Retinal pigment epithelial cell (primary cell): ENCODE data around the gene PDCD1.

Source experiments
- DNase-seq: peaks from one replicate; pipeline ENCODE4 v3.0.0-alpha.2; 2010; ENCODE audit warnings: low read depth
- H3K4me3 ChIP-seq: 2 replicates; pipeline ENCODE4 v1.5.1; 2011; ENCODE audit warnings: mild to moderate bottlenecking, low read length, control low read depth, moderate library complexity
- CTCF ChIP-seq: conservative IDR thresholded peaks from 2 replicates; pipeline ENCODE4 v1.5.1; 2011; ENCODE audit warnings: low read depth, low read length, control low read depth, inconsistent platforms

PDCD1 gene

GRCh38 chr2:241844831-241845578, 13.7 kb downstream of the PDCD1 start:
- TF ChIP-seq CTCF: no peak
- DNase-seq: no peak
- no peak overlapping the region for H3K4me3 ChIP-seq

DNA sequence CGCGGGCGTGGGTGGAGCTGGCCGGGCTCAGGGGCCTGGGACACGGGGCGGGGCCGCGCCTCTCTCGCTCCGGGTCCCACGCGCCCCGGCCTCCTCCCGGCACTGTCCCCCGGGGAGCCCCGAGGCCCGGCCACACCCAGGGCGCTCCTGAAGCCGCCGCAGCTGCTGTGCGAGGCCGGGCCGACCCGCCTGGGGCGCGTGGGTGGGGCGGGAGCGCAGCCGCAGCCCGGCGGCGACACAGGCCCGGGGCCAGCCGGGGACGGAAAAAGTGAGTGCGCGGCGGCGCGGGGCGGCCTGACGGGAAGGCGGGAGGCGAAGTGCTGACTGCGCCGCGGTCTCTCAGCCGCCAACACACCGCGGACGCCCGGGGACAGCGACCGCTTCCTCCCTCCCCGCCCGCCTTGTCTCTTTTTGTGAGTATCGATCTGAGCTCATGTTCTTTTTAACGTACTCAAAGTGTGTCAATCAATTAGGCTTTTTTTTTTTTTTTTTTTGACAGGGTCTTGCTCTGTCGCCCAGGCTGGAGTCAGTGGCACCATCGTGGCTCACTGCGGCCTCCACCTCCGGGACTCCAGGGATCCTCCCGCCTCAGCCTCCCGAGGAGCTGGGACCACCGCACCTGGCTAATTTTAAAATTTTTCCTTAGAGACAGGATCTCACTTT, 14.5 kb downstream of the PDCD1 start:
- no peak for DNase-seq
- no peak for TF ChIP-seq CTCF
- peak overlapping the region; percentile 14 for H3K4me3 ChIP-seq

DNA sequence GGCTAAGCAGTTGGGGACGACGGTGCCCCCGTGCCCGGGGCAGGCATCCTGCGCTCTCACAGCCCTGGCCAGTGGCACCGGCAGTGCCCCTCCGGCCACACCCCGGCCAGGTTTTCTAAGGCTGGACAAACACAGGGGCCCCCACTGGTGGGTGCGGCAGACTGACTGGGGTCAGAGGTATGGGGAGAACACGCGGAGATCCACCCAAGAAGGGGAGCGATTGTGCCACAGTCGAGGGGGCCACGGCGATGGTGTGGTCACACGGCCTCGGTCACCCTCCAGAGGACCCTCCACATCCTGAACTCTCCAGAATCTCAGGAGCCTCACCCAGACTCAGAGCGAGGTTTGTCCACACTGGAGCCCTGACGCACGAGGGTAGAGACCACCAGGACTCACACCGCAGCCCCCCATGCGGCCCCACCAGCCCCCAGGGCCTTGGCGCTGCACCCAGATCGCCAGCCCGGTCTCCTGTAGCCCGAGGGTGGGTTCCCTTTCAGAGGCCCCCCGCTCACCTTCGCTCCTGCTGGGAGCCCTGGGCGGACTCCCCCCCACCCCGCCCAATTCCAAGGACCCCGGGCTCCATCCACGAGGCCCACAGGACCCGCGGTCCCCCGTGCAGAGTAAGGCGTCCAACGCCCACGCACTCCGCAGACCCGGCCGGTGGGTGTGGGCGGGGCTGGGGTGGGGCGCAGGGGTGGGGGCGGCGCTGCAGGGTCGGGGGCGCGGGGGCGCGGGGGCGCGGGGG, 15.2 kb downstream of the PDCD1 start:
- TF ChIP-seq CTCF: no peak
- DNase-seq: no peak
- H3K4me3 ChIP-seq: no peak overlapping the region

DNA sequence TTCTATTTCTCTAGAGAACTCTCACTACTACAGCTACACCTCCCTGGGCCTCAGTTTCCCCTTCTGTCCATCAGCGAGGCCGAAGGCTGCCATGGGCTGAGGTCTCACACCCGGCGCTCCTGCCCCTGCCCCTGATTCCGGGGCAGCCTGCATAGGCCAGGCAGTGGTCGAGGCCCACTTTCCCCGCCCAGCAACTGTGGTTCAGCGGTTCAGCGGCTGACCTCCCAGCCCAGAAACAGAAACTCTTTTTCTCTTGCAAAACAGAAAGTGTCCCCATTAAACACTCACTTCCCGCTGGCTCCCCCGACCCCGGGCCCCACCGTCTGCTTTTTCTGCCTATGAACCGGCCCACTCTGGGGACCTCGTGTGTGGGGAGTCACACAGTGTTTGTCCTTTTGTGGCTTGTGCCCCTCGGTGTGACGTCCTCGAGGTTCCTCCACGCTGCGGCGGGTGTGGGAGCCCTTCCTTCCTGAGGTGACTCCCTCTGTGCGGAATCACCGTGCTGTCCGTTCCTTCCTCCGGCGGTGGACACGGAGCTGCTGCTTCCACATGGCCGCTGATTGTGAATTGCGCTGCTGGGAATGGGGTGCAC, 16.0 kb downstream of the PDCD1 start:
- DNase-seq: no peak
- TF ChIP-seq CTCF: no peak
- no peak overlapping the region for H3K4me3 ChIP-seq

DNA sequence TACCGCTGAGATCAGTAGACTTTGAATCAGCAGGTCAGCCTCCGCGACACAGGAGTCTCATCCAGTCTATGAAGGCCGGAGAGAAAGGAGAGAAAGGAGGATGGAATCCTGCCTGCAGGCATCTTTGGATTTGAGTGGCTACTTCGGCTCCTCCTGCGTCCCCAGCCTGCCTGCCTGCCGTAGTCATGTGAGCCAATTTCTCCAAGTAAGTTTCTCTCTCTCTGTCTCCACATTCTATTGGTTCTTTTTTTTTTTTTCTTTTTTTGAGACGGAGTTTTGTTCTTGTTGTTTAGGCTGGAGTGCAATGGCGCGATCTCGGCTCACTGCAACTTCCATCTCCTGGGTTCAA, 16.7 kb downstream of the PDCD1 start:
- no peak for TF ChIP-seq CTCF
- H3K4me3 ChIP-seq: no peak overlapping the region
- no peak for DNase-seq

- DNase-seq: no peak
- no peak for TF ChIP-seq CTCF
- no peak overlapping the region for H3K4me3 ChIP-seq
These were observed 17.3 kb downstream of the PDCD1 start for GRCh38 chr2:241841181-241842066.
